ENCODE results near the gene DYRK1A. TPM values are rescaled to one million over a fixed set of nuclear protein-coding genes. Genes with fewer than 3 reads are reported as not detected.

The DYRK1A gene
- polyA plus RNA-seq, 1 donor from 2014 or later: 94.8 TPM

DNA sequence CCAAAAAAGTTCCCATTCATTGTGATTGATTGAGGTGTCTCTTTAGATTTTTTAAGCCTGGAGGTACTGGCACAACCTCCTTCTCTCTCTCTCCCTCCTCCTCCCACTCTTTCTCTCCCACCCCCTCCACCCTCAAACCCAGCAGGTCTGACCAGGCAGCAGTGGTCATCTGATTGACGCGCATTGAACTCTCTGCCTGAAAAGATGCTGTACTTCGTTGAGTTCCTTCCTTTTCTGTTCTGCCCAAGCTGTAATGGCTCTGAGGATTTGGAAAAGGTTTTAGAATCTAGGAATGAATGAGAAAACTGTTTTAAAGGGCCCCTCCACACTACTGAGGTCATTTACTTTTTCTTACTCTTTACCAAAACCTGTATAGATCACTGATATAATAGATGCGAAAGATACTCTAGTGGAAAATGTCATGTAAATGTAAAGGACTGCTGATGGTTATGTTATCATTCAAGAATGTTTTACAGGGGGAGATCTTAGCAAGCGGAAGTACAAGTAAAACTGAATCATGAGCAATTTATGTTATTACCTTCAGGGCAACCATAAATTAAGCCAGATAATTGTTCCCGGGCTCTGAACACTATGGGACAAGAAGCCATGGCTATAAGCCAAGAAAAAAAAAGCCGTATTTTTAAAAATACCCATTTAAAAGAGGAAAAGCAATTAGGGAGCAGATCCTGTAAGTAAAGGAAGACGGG lies 25.2 kb upstream of the DYRK1A start:
- H3K27me3 ChIP-seq (ENCODE audit: insufficient read depth, low read depth, low read length): no peaks in the 10 kb centered on the region
- no peak overlapping the region for H3K4me3 ChIP-seq (ENCODE audit: low read length)
- no peaks in the 10 kb centered on the region for H3K79me2 ChIP-seq (replicated peaks; ENCODE audit: insufficient read depth, low read length)
- no peaks in the 10 kb centered on the region for H3K9me2 ChIP-seq (ENCODE audit: insufficient read depth, low read length)
- no peak for TF ChIP-seq TAF1 (IDR thresholded peaks at IDR 0.05; ENCODE audit: low read depth)
- no peak for TF ChIP-seq EZH2 (IDR thresholded peaks at IDR 0.05; ENCODE audit: borderline replicate concordance, insufficient read depth, low read length, poor library complexity, severe bottlenecking)
- TF ChIP-seq EP300 (conservative IDR thresholded peaks at IDR 0.05; ENCODE audit: poor library complexity, severe bottlenecking): no peak
- TF ChIP-seq SMC3 (conservative IDR thresholded peaks at IDR 0.05; ENCODE audit: poor library complexity): no peak
- no peak for TF ChIP-seq MXI1 (conservative IDR thresholded peaks at IDR 0.05; ENCODE audit: poor library complexity, severe bottlenecking)
- TF ChIP-seq CTCF (IDR thresholded peaks at IDR 0.05; ENCODE audit: poor library complexity, severe bottlenecking): no peak
- TF ChIP-seq POLR2AphosphoS5 (IDR thresholded peaks at IDR 0.05): no peak
- TF ChIP-seq RAD21 (conservative IDR thresholded peaks at IDR 0.05): no peak
- H2AFZ ChIP-seq (ENCODE audit: low read depth, low read length): no peak overlapping the region
- H3K4me2 ChIP-seq (ENCODE audit: low read length): no peak overlapping the region
- H3K9ac ChIP-seq (ENCODE audit: low read length): no peak overlapping the region
- no peaks in the 10 kb centered on the region for H3K9me3 ChIP-seq (ENCODE audit: low read length)
- no peaks in the 10 kb centered on the region for H3F3A ChIP-seq (ENCODE audit: insufficient read depth, low read length, poor library complexity, severe bottlenecking)
- no peak overlapping the region for H3K27ac ChIP-seq (ENCODE audit: low read length)
- H3K36me3 ChIP-seq (ENCODE audit: insufficient read depth, low read length): no peaks in the 10 kb centered on the region
- H4K20me1 ChIP-seq (ENCODE audit: insufficient read depth): no peaks in the 10 kb centered on the region

- TF ChIP-seq SMC3 (conservative IDR thresholded peaks at IDR 0.05; ENCODE audit: poor library complexity) (no peak), MXI1 (conservative IDR thresholded peaks at IDR 0.05; ENCODE audit: poor library complexity, severe bottlenecking) (no peak), EP300 (conservative IDR thresholded peaks at IDR 0.05; ENCODE audit: poor library complexity, severe bottlenecking) (no peak), RAD21 (conservative IDR thresholded peaks at IDR 0.05) (no peak), TAF1 (IDR thresholded peaks at IDR 0.05; ENCODE audit: low read depth) (no peak), EZH2 (IDR thresholded peaks at IDR 0.05; ENCODE audit: borderline replicate concordance, insufficient read depth, low read length, poor library complexity, severe bottlenecking) (no peak), CTCF (IDR thresholded peaks at IDR 0.05; ENCODE audit: poor library complexity, severe bottlenecking) (no peak), POLR2AphosphoS5 (IDR thresholded peaks at IDR 0.05) (no peak)
- TF ChIP-seq, protein P1, sequence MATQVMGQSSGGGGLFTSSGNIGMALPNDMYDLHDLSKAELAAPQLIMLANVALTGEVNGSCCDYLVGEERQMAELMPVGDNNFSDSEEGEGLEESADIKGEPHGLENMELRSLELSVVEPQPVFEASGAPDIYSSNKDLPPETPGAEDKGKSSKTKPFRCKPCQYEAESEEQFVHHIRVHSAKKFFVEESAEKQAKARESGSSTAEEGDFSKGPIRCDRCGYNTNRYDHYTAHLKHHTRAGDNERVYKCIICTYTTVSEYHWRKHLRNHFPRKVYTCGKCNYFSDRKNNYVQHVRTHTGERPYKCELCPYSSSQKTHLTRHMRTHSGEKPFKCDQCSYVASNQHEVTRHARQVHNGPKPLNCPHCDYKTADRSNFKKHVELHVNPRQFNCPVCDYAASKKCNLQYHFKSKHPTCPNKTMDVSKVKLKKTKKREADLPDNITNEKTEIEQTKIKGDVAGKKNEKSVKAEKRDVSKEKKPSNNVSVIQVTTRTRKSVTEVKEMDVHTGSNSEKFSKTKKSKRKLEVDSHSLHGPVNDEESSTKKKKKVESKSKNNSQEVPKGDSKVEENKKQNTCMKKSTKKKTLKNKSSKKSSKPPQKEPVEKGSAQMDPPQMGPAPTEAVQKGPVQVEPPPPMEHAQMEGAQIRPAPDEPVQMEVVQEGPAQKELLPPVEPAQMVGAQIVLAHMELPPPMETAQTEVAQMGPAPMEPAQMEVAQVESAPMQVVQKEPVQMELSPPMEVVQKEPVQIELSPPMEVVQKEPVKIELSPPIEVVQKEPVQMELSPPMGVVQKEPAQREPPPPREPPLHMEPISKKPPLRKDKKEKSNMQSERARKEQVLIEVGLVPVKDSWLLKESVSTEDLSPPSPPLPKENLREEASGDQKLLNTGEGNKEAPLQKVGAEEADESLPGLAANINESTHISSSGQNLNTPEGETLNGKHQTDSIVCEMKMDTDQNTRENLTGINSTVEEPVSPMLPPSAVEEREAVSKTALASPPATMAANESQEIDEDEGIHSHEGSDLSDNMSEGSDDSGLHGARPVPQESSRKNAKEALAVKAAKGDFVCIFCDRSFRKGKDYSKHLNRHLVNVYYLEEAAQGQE (IDR thresholded peaks at IDR 0.05; ENCODE audit: borderline replicate concordance): no peak
- no peaks in the 10 kb centered on the region for H3F3A ChIP-seq (ENCODE audit: insufficient read depth, low read length, poor library complexity, severe bottlenecking)
- no peak overlapping the region for H3K4me2 ChIP-seq (ENCODE audit: low read length)
- no peak overlapping the region for H3K9ac ChIP-seq (ENCODE audit: low read length)
- H4K20me1 ChIP-seq (ENCODE audit: insufficient read depth): no peaks in the 10 kb centered on the region
- no peaks in the 10 kb centered on the region for H3K9me2 ChIP-seq (ENCODE audit: insufficient read depth, low read length)
- no peak overlapping the region for H3K27ac ChIP-seq (ENCODE audit: low read length)
- no peaks in the 10 kb centered on the region for H3K27me3 ChIP-seq (ENCODE audit: insufficient read depth, low read depth, low read length)
- H2AFZ ChIP-seq (ENCODE audit: low read depth, low read length): no peak overlapping the region
- H3K4me3 ChIP-seq (ENCODE audit: low read length): no peak overlapping the region
- no peaks in the 10 kb centered on the region for H3K79me2 ChIP-seq (replicated peaks; ENCODE audit: insufficient read depth, low read length)
- no peaks in the 10 kb centered on the region for H3K36me3 ChIP-seq (ENCODE audit: insufficient read depth, low read length)
- H3K9me3 ChIP-seq (ENCODE audit: low read length): no peaks in the 10 kb centered on the region
Measured at GRCh38 chr21:37342046-37342632, 24.4 kb upstream of the DYRK1A start.
